CD4-positive, alpha-beta T cell treated with Interleukin-4 for 1 hour (primary cell): ENCODE data around the gene PTPRD.
"Not testable (repeated sequence)": the region's sequence is repeated elsewhere in the genome, so short reads cannot be mapped to it uniquely, and the experiment has no call there.

Experiments
- DNase-seq, 2 donors: peaks; one replicate each; pipeline ENCODE4 v3.0.0-alpha.2; 2020 to 2022

PTPRD gene

GRCh38 chr9:10449201-10449617 is 163.6 kb downstream of the PTPRD start:
- not testable (repeated sequence) for DNase-seq

GRCh38 chr9:10447036-10447435 is 165.8 kb downstream of the PTPRD start:
- no peak for DNase-seq

- DNase-seq: no peak
Observed at GRCh38 chr9:10443868-10444204, 169.0 kb downstream of the PTPRD start.

GRCh38 chr9:10443181-10443867 is 169.5 kb downstream of the PTPRD start:
- DNase-seq: no peak

- no peak for DNase-seq
Observed at GRCh38 chr9:10438955-10439354, 173.8 kb downstream of the PTPRD start.

GRCh38 chr9:10436756-10437155 is 176.0 kb downstream of the PTPRD start:
- DNase-seq: no peak

- no peak for DNase-seq
Observed at GRCh38 chr9:10434412-10434811, 178.4 kb downstream of the PTPRD start.

GRCh38 chr9:10411272-10411671 is 201.5 kb downstream of the PTPRD start:
- no peak for DNase-seq

- DNase-seq: no peak
Observed at GRCh38 chr9:10403283-10403682, 209.5 kb downstream of the PTPRD start.

GRCh38 chr9:10396615-10397014 is 216.2 kb downstream of the PTPRD start:
- no peak for DNase-seq

GRCh38 chr9:10387282-10387681 is 225.5 kb downstream of the PTPRD start:
- no peak for DNase-seq

- DNase-seq: no peak
Observed at GRCh38 chr9:10371824-10372223, 241.0 kb downstream of the PTPRD start.

- DNase-seq: no peak
Observed at GRCh38 chr9:10366171-10366779, 246.5 kb downstream of the PTPRD start.

- DNase-seq: no peak
Observed at GRCh38 chr9:10354591-10354990, 258.2 kb downstream of the PTPRD start.

GRCh38 chr9:10345621-10346020 is 267.2 kb downstream of the PTPRD start:
- not testable (repeated sequence) for DNase-seq

- no peak for DNase-seq
Observed at GRCh38 chr9:10341057-10341456, 271.7 kb downstream of the PTPRD start.

- DNase-seq: no peak
Observed at GRCh38 chr9:10339152-10339551, 273.6 kb downstream of the PTPRD start.

GRCh38 chr9:10331157-10331556 is 281.6 kb downstream of the PTPRD start:
- DNase-seq: no peak

GRCh38 chr9:10282084-10282483 is 330.7 kb downstream of the PTPRD start:
- DNase-seq: no peak

- no peak for DNase-seq
Observed at GRCh38 chr9:10274988-10275387, 337.8 kb downstream of the PTPRD start.

- no peak for DNase-seq
Observed at GRCh38 chr9:10274175-10274574, 338.6 kb downstream of the PTPRD start.

GRCh38 chr9:10272830-10273229 is 340.0 kb downstream of the PTPRD start:
- no peak for DNase-seq

GRCh38 chr9:10268531-10269485 is 344.0 kb downstream of the PTPRD start:
- no peak for DNase-seq

GRCh38 chr9:10265153-10265631 is 347.6 kb downstream of the PTPRD start:
- no peak for DNase-seq
